BJ (cell line): ENCODE results near the gene CA5A. TPM values are rescaled to one million over a fixed set of nuclear protein-coding genes. Genes with fewer than 3 reads are reported as not detected.

Source experiments
- CTCF ChIA-PET: fragments of 350-600 bp; formaldehyde crosslinking; extraction: SDS; loops from one replicate; lab custom pipeline; 2021; ENCODE audit warnings: antibody characterized with exemption, inconsistent platforms; lab: Yijun Ruan, JAX
- POLR2A ChIA-PET: fragments of 300-600 bp; sonication (Branson Sonifier 250); formaldehyde crosslinking; extraction: SDS; loops from one replicate; lab custom pipeline; 2021; ENCODE audit warnings: antibody characterized with exemption; lab: Charles Lee
- DNase-seq: peaks from one replicate; pipeline ENCODE4 v3.0.0-alpha.2; 2011; ENCODE audit warnings: low read depth
- H3K27me3 ChIP-seq: 2 replicates; pipeline ENCODE4 v1.6.0; 2011; ENCODE audit warnings: low read length; ENCODE audit not compliant: control insufficient read depth, insufficient read depth
- H3K36me3 ChIP-seq: 2 replicates; pipeline ENCODE4 v1.5.1; 2011; ENCODE audit warnings: low read length; ENCODE audit not compliant: control insufficient read depth, insufficient read depth
- H3K4me3 ChIP-seq: 2 replicates; pipeline ENCODE4 v1.5.1; 2011; ENCODE audit warnings: low read depth, mild to moderate bottlenecking, control low read depth, low read length
- polyA plus RNA-seq: library from polyadenylated mRNA; depleted of rRNA; stranded (reverse); fragments of >200 nt; gene quantifications from 2 replicates; pipeline ENCODE4 v1.2.3, GENCODE V29; 2011
- TF ChIP-seq, protein P1 (sequence below): IDR thresholded peaks from 2 replicates; pipeline ENCODE4 v1.5.1; 2011; ENCODE audit warnings: low read depth, mild to moderate bottlenecking, control low read depth, inconsistent platforms, low read length, moderate library complexity; ENCODE audit not compliant: insufficient read depth

CA5A gene
- polyA plus RNA-seq, 1 experiment: not detected

DNA sequence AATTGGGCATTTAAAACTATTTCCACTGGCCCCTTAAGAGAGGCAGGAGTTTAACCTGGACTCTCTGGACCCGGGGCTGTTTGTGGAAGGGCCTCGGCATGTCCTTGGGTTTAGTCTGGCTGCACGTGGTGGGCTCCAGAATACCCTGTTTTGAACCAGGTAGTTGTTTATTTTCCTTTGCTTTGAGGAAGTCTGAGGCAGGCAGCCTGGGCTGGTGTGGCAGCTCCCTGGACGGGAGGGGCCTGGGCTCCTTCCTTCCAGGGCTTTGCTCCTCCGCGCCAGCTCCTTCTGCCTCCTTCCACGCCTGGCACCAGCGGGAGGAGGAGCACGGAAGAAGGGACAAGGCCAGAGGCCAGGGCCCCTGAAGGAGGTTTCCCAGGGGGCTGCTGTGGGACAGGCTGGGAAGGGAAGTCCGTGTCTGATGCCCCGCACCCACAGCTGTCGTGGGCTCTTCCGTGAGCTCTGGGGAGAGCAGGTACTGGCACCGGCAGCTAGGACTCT is 30.4 kb upstream of the CA5A start:
- CTCF ChIA-PET: no interaction called here
- Histone ChIP-seq H3K27me3 (no peaks in the 10 kb centered on the region), H3K36me3 (peaks cover 2% of the 10 kb centered on the region; the same call in 1 of the 2 replicates), H3K4me3 (no peak overlapping the region)
- POLR2A ChIA-PET: no interaction called here
- no peak for DNase-seq
- TF ChIP-seq, protein P1, sequence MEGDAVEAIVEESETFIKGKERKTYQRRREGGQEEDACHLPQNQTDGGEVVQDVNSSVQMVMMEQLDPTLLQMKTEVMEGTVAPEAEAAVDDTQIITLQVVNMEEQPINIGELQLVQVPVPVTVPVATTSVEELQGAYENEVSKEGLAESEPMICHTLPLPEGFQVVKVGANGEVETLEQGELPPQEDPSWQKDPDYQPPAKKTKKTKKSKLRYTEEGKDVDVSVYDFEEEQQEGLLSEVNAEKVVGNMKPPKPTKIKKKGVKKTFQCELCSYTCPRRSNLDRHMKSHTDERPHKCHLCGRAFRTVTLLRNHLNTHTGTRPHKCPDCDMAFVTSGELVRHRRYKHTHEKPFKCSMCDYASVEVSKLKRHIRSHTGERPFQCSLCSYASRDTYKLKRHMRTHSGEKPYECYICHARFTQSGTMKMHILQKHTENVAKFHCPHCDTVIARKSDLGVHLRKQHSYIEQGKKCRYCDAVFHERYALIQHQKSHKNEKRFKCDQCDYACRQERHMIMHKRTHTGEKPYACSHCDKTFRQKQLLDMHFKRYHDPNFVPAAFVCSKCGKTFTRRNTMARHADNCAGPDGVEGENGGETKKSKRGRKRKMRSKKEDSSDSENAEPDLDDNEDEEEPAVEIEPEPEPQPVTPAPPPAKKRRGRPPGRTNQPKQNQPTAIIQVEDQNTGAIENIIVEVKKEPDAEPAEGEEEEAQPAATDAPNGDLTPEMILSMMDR: no peak

DNA sequence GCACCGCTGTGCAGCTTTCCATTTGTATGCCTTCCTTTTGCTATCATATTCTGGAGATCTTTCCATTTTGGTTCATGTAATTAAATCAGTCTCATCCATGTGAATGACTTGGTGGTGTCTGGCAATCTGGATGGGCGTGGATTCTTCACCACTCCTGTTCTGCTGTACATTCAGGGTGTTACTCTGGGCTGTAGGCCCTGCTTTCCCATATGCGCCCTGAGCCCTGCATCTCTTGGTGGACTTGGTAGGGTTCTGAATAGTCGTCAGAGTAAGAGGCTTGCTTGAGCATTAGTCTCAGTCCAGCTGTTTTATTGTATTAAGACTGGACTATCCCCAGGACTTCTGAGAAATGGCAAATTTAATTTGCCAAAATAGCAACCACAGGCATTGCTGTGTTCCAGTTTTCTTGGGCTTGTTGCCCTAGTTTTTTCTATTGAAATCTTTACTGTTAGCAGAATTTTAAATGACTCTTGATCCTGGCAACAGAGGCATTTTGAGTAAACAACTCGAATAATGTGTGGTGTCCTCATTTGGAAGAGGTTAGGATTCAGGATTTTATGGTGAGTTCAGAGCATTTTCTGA is 29.8 kb upstream of the CA5A start:
- DNase-seq: peak; percentile 71
- TF ChIP-seq, protein P1: no peak
- ChIA-PET POLR2A (interaction anchor here (0.5 kb wide), 1 partner anchor 670 kb away, joined by 6 read pairs; no protein-coding TSS in a partner anchor), CTCF (interaction anchor here (1.6 kb wide), 1 partner anchor 10 kb away, joined by 4 read pairs; no protein-coding TSS in a partner anchor)
- no peaks in the 10 kb centered on the region for H3K27me3 ChIP-seq
- peaks cover 2% of the 10 kb centered on the region; the same call in 1 of the 2 replicates for H3K36me3 ChIP-seq
- no peak overlapping the region for H3K4me3 ChIP-seq

DNA sequence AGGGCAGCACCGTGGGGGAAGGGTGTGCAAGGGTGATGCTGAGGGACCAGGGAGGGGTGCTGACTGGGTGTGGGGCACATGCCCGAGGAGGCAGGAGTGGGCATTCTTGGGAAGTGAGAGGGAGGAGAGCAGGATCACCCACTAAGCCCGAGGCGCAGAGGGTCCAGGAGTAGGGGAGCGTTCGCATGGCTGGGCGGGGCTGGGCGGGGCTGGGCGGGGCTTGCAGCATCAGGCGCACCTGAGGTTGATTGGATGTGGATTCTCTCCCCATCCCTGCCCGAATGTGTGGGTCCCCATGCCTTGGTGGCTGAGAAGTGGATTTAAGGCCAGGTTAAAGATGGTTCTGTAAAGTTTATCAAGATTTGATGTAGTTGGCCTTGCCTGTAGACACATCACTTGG is 29.1 kb upstream of the CA5A start:
- Histone ChIP-seq H3K36me3 (no peaks in the 10 kb centered on the region), H3K27me3 (no peaks in the 10 kb centered on the region), H3K4me3 (no peak overlapping the region)
- TF ChIP-seq, protein P1: no peak
- ChIA-PET POLR2A (no interaction called here), CTCF (interaction anchor here (1.6 kb wide), 1 partner anchor 9 kb away, joined by 4 read pairs; no protein-coding TSS in a partner anchor)
- no peak for DNase-seq

DNA sequence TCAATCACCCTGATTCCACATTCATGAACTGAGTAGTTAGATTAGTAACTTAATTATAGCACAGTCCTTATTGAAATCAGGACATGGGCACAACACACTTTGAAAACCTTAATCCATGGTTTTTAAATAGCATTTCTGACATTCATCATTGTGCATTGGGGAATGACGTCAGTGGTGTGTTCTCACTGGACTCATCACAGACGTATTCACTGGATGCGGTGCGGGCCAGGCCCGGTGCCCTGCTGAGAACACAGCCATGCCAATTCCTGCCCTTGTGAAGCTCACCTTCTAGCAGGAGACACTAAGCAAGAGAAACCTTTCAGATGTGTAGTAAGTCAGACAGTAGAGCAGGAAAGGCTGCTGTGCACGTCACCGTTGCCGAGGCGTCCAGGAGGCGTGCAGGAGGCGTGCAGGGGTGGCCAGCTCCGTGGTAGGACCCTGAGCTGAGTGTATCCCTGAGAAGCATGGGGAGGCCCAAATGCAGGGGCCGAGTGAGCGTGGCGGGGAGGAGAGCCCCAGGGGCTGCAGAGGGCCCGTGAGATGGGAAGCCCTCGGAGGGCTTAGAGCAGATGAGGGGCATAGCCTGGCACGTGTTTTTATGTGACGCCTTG is 27.8 kb upstream of the CA5A start:
- CTCF ChIA-PET: no interaction called here
- no peak overlapping the region for H3K4me3 ChIP-seq
- POLR2A ChIA-PET: no interaction called here
- H3K36me3 ChIP-seq: no peaks in the 10 kb centered on the region
- DNase-seq: no peak
- TF ChIP-seq, protein P1: no peak
- H3K27me3 ChIP-seq: no peaks in the 10 kb centered on the region

DNA sequence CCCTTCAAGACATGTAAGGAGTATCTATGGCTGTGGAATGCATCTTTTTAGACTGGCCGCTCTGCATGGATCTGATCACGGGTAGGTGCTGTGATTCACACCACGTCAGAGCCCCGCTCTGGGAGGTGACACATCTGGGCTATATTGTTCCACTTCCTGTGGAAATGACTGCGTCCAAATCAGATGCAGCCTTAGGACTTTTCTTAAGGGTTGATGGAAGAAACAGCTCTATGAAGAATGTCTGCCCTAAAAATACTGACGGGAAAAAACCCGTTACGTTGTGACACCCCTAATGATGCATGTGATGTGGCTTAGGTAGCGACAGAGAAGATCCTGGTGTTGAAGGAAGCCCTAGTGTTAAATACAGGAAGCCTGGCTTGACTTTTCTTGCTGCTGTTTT is 27.1 kb upstream of the CA5A start:
- TF ChIP-seq, protein P1: no peak
- CTCF ChIA-PET: interaction anchor here (0.8 kb wide), 1 partner anchor 20 kb away, joined by 3 read pairs; no protein-coding TSS in a partner anchor
- Histone ChIP-seq H3K4me3 (no peak overlapping the region), H3K27me3 (no peaks in the 10 kb centered on the region), H3K36me3 (no peaks in the 10 kb centered on the region)
- POLR2A ChIA-PET: no interaction called here
- peak; percentile 43 for DNase-seq
